A673 (cell line): ENCODE measurements around the gene UST. TPM values are rescaled to one million over a fixed set of nuclear protein-coding genes. Genes with fewer than 3 reads are reported as not detected.

ENCODE experiments used
- BruUV-seq: library from RNA; stranded (reverse); fragments of 400-500 nt; replicated peaks from 2 replicates; lab custom pipeline; 2021; lab: Mats Ljungman, UMichigan
- CTCF ChIA-PET: fragments of 300-600 bp; sonication (Branson Sonifier 250); formaldehyde crosslinking; loops from one replicate; lab custom pipeline; 2022; ENCODE audit warnings: antibody characterized with exemption; lab: Charles Lee
- POLR2A ChIA-PET: fragments of 300-600 bp; sonication (Branson Sonifier 250); formaldehyde crosslinking; loops from one replicate; lab custom pipeline; 2022; ENCODE audit warnings: antibody characterized with exemption; ENCODE audit not compliant: low non-redundant PET; lab: Charles Lee
- DNase-seq: peaks from one replicate; pipeline ENCODE4 v3.0.0-alpha.2; 2015; ENCODE audit warnings: low spot score
- H3K27ac ChIP-seq: fragments of 200-600 bp; sonication (generic); 2 replicates; pipeline ENCODE4 v1.5.1; 2016; ENCODE audit warnings: mixed run types, low read depth, mild to moderate bottlenecking, mixed read lengths, antibody characterized with exemption, low read length; ENCODE audit not compliant: poor library complexity, severe bottlenecking
- H3K27me3 ChIP-seq: fragments of 200-600 bp; sonication (generic); replicated peaks from 2 replicates; pipeline ENCODE4 v1.6.1; 2017; ENCODE audit warnings: mixed run types, low read depth, mild to moderate bottlenecking, mixed read lengths, antibody characterized with exemption, low read length; ENCODE audit not compliant: insufficient read depth, poor library complexity
- H3K36me3 ChIP-seq: fragments of 200-600 bp; sonication (generic); 2 replicates; pipeline ENCODE4 v1.6.1; 2016; ENCODE audit warnings: mixed run types, mild to moderate bottlenecking, mixed read lengths, antibody characterized with exemption, low read length; ENCODE audit not compliant: insufficient read depth, poor library complexity, severe bottlenecking
- H3K4me1 ChIP-seq: fragments of 200-600 bp; sonication (generic); 2 replicates; pipeline ENCODE4 v1.6.1; 2017; ENCODE audit warnings: mixed run types, mild to moderate bottlenecking, mixed read lengths, antibody characterized with exemption, low read length; ENCODE audit not compliant: insufficient read depth, poor library complexity, severe bottlenecking
- H3K4me3 ChIP-seq: fragments of 200-600 bp; sonication (generic); 2 replicates; pipeline ENCODE4 v1.5.1; 2016; ENCODE audit warnings: low read depth, mixed run types, mild to moderate bottlenecking, mixed read lengths, low read length; ENCODE audit not compliant: poor library complexity, severe bottlenecking
- H3K9me3 ChIP-seq: fragments of 200-600 bp; sonication (generic); 2 replicates; pipeline ENCODE4 v1.6.1; 2016; ENCODE audit warnings: mixed run types, low read depth, mild to moderate bottlenecking, mixed read lengths, antibody characterized with exemption, low read length; ENCODE audit not compliant: poor library complexity, severe bottlenecking
- CTCF ChIP-seq: fragments of 300-800, 200-600 bp; sonication (generic); conservative IDR thresholded peaks from 2 replicates; pipeline ENCODE4 v1.5.1; 2017; ENCODE audit warnings: low read depth, mild to moderate bottlenecking, antibody characterized with exemption, low read length, moderate library complexity, mixed read lengths
- EZH2 ChIP-seq: fragments of 200-600 bp; sonication (generic); IDR thresholded peaks from 2 replicates; pipeline ENCODE4 v1.6.1; 2017; ENCODE audit warnings: borderline replicate concordance, low read depth, mild to moderate bottlenecking, mixed read lengths, antibody characterized with exemption, low read length; ENCODE audit not compliant: poor library complexity, severe bottlenecking
- intact Hi-C: fragments of 100-400 bp; cut with micrococcal nuclease; formaldehyde crosslinking; loops from one replicate; pipeline ENCODE4 v1.10.0; 2022; ENCODE audit not compliant: unreplicated experiment
- total RNA-seq: library from RNA; stranded (reverse); gene quantifications from 2 replicates; pipeline ENCODE4 v1.2.3, GENCODE V29; 2021

Gene UST
- total RNA-seq, 1 experiment from 2014 or later = 1.5 TPM

DNA sequence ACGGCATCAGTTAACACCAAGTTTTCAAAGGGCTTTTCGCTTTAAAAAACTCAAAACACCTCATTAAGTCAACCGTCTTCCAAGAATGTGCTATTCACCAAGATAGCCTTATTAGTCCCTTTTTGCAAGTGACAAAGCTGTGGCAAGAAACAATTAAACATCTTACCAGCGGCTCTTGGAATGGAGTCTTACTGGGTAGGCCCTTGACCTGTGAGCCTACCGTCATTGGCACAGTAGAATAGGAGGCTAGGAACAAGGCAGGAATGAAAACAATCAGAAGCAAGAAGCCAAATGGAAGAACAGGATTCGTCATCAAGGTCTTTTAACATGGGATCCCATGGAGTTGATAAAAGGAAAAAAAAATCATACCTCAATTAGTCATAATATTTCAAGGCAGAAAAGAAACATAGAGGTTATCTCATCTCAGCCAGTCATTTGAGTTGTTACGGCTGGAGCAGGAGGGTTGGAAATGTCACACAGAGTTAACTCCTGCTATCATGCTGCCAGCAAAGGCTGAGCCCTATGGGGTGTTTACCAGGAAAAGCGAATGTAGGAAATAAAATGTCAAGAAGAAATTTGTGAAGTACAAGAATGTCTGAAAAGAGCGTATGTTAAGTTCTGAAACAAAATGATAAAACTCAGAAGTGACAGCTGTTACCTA is 236.4 kb downstream of the UST start:
- DNase-seq = no peak
- Histone ChIP-seq H3K27me3 (no peaks in the 10 kb centered on the region), H3K27ac (no peak overlapping the region), H3K36me3 (no peaks in the 10 kb centered on the region), H3K4me1 (no peaks in the 10 kb centered on the region), H3K4me3 (no peak overlapping the region), H3K9me3 (no peaks in the 10 kb centered on the region)
- intact Hi-C loops = no loop called here
- no peak for TF ChIP-seq EZH2
- no peak for TF ChIP-seq CTCF
- no TSS peak for BruUV-seq
- POLR2A ChIA-PET = no interaction called here
- CTCF ChIA-PET = no interaction called here

GRCh38 chr6:148983966-148984365 is 237.1 kb downstream of the UST start:
- H3K9me3 ChIP-seq = no peaks in the 10 kb centered on the region
- TF ChIP-seq CTCF (no peak), EZH2 (no peak)
- CTCF ChIA-PET = no interaction called here
- no TSS peak for BruUV-seq
- H3K4me1 ChIP-seq = no peaks in the 10 kb centered on the region
- no peak overlapping the region for H3K4me3 ChIP-seq
- DNase-seq = no peak
- POLR2A ChIA-PET = no interaction called here
- H3K27me3 ChIP-seq = no peaks in the 10 kb centered on the region
- H3K36me3 ChIP-seq = no peaks in the 10 kb centered on the region
- intact Hi-C loops = no loop called here
- no peak overlapping the region for H3K27ac ChIP-seq

DNA sequence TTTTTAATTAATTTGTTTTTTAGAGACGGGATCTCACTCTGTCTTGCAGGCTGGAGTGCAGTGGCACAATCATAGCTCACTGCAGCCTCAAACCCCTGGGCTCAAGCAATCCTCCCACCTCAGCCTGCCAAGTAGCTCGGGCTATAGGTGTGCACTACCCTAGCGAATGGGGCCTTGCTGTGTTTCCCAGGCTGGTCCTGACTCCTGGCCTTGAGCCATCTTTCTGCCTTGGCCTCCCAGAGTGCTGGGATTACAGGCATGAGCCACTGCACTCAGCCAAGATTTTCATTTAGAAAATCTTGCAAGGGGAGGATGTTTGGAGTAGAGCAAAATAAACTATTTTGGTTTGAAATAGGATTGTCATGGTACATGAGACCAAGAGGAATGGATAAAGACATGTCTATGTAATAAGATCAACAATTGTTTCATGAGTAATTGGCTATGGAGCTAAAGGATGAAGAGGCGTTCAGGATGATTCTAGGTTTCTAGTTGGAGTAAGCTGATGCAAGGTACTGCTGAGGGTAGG is 237.8 kb downstream of the UST start:
- intact Hi-C loops = no loop called here
- Histone ChIP-seq H3K27ac (no peak overlapping the region), H3K9me3 (no peaks in the 10 kb centered on the region), H3K4me1 (peaks cover 4% of the 10 kb centered on the region), H3K27me3 (no peaks in the 10 kb centered on the region), H3K36me3 (no peaks in the 10 kb centered on the region), H3K4me3 (no peak overlapping the region)
- no TSS peak for BruUV-seq
- CTCF ChIA-PET = no interaction called here
- POLR2A ChIA-PET = no interaction called here
- no peak for DNase-seq
- TF ChIP-seq EZH2 (no peak), CTCF (no peak)
